LNCaP clone FGC (cell line): ENCODE results near the gene COL24A1.

ENCODE experiments used
- DNase-seq: peaks from one replicate; pipeline ENCODE4 v3.0.0-alpha.2; 2011; ENCODE audit warnings: low read depth
- H3K4me3 ChIP-seq: 2 replicates; pipeline ENCODE4 v1.5.1; 2011; ENCODE audit warnings: mild to moderate bottlenecking, low read depth, low read length, control low read depth
- TF ChIP-seq, protein P1 (sequence below): IDR thresholded peaks from 2 replicates; pipeline ENCODE4 v1.5.1; 2012; ENCODE audit warnings: mild to moderate bottlenecking; ENCODE audit not compliant: control insufficient read depth, insufficient read depth; ENCODE audit errors: extremely low read depth

COL24A1 gene

DNA sequence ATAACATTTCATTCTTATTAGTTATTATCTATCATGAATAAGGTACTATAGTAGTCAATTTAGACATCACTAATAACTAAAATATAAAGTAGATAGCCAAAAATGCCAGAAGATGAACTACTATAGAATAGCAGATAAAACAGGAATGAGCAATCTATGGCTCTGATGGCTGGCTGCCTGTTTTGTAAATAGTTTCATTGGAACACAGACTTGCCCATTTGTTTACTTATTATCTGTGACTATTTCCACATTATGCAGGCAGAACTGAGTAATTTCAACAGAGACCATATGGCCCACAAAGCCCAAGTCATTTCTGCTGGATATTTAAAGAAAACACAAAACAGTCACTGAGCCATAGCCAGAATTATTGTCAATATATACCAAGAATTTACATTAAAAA lies 222.1 kb downstream of the COL24A1 start:
- H3K4me3 ChIP-seq, result no peak overlapping the region
- TF ChIP-seq, protein P1, sequence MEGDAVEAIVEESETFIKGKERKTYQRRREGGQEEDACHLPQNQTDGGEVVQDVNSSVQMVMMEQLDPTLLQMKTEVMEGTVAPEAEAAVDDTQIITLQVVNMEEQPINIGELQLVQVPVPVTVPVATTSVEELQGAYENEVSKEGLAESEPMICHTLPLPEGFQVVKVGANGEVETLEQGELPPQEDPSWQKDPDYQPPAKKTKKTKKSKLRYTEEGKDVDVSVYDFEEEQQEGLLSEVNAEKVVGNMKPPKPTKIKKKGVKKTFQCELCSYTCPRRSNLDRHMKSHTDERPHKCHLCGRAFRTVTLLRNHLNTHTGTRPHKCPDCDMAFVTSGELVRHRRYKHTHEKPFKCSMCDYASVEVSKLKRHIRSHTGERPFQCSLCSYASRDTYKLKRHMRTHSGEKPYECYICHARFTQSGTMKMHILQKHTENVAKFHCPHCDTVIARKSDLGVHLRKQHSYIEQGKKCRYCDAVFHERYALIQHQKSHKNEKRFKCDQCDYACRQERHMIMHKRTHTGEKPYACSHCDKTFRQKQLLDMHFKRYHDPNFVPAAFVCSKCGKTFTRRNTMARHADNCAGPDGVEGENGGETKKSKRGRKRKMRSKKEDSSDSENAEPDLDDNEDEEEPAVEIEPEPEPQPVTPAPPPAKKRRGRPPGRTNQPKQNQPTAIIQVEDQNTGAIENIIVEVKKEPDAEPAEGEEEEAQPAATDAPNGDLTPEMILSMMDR, result no peak
- DNase-seq, result peak; percentile 33

DNA sequence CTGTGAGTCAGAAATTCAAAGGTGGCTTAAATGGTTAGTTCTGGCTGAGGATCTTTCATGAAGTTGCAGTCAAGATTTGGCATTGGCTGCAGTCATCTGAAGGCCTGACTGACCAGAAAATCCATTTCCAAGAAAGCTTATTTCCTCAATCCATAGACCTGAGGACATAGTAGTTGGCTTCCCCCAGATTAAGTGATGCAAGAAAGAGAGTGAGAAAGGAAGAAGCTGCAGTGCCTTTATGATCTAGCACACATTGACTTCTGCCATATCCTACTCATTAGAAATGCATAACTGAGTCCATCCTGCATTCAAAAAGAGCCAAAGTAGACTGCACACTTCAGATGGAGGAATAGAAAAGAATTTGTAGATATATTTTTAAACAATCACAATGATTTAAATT lies 222.6 kb downstream of the COL24A1 start:
- DNase-seq, result no peak
- TF ChIP-seq, protein P1, result no peak
- H3K4me3 ChIP-seq, result no peak overlapping the region

DNA sequence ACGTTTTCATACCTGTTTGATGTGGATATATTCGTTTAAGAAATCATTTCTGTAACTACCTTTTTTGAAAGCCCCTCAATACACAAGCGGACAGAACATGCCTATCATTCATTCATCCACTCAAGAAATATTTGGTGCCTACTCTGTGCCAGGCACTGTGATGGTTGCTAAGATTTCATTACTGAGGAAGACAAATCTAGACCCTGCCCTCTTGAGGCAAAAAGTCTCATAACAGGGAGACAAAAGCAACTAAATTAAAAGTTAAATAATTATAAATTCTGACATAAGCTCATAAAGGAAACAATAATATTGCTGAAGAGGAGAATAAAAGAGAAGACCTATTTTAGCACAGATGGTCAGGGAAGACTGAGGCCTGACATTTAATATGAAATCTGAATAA lies 244.8 kb downstream of the COL24A1 start:
- TF ChIP-seq, protein P1, result peak; percentile 33; the same call in 1 of the 2 replicates
- no peak for DNase-seq

DNA sequence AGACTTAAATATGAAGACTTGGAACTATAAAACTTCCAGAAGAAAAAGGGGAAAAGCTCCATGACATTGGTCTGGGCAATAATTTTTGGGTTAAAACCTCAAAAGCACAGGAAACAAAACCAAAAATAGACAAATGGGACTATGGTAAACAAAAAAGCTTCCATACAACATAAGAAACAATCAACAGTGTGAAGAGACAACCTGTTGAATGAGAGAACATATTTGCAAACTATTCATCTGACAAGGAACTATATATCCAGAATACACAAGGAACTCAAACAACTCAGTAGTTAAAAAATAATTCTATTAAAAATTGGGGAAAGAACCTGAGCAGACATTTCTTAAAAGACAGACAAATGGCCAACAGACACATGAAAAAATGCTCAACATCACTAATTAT lies 255.7 kb downstream of the COL24A1 start:
- H3K4me3 ChIP-seq, result no peak overlapping the region
- TF ChIP-seq, protein P1, result no peak
- no peak for DNase-seq

More for the DNA sequence above, 244.8 kb downstream of the COL24A1 start:
- no peak overlapping the region for H3K4me3 ChIP-seq

DNA sequence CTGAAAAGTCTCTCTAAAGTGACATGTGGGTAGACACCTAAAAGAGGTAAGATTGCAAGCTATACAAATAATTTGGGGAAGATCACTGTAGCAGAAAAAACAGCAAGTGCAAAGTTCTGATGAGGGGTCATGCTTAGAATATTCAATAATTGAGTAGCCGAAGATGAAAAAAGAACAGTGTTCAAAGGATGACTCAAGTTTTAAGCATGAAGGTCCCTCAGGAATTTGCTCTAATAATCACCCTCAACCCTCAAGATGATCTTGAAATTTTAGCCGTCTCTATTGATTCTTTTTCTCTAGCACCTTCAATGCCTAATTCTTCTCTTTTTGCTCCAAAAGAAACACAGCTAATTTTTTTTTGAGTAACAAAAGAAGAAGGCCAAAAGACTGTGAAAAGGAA lies 257.7 kb downstream of the COL24A1 start:
- TF ChIP-seq, protein P1, result no peak
- no peak overlapping the region for H3K4me3 ChIP-seq
- no peak for DNase-seq

DNA sequence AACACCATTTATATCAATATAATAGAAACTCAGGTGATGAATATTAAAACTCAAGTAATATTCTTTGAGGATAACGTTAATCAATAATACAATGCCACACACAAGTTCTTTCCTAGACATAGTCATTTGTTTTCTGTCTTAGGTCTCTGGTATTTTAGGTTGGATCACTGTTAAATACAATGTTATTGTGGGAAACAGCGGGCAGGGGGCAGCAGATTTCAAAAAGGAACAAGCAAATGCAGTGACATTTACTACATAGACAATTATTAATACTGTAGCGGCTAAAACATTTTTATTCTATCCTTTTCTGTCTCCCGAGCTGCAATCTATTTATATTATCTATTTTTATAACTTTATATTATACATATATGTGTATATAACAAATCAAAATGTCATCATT lies 261.9 kb downstream of the COL24A1 start:
- no peak for DNase-seq
- H3K4me3 ChIP-seq, result no peak overlapping the region
- TF ChIP-seq, protein P1, result peak; percentile 68

DNA sequence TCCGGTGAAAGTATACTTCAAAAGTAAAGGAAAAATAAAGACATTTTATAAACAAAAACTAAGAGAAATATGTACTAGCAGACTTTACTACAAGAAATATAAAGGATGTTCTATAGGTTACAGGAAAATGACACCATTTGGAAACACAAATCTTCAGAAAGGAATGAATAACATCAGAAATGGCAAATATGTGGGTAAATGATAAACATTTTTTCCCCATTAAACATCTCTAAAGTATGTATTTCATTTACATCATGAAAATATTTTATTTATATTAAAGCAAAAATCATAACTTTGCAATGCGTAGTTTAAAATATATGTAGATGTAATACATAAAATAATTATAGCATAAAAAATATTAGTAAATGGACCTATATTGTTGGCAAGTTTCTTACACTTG lies 264.2 kb downstream of the COL24A1 start:
- no peak for DNase-seq
- TF ChIP-seq, protein P1, result no peak

More for the DNA sequence above, 264.2 kb downstream of the COL24A1 start:
- no peak overlapping the region for H3K4me3 ChIP-seq
